Lung (tissue), 12 donors: ENCODE data around the gene TUSC2. TPM values are rescaled to one million over a fixed set of nuclear protein-coding genes. Genes with fewer than 3 reads are reported as not detected.

ENCODE experiments used
- ATAC-seq: fragments of 200-7000 bp; cut with Tn5 transposase; one replicate; pipeline ENCODE4 v1.9.1; 2020; ENCODE audit warnings: moderate number of reproducible peaks; ENCODE audit not compliant: insufficient read depth, low FRiP score
- DNase-seq, 3 donors: peaks; one replicate each; pipeline ENCODE4 v3.0.0-alpha.2; 2013 to 2017
- H3K27ac ChIP-seq, 2 donors: one replicate each; pipeline ENCODE4 v1.5.1; 2013; ENCODE audit warnings: mild to moderate bottlenecking in 2 of 2, moderate library complexity in 2 of 2, control low read depth in 1 of 2, inconsistent platforms in 1 of 2, low read depth in 1 of 2, low read length in 1 of 2
- H3K27me3 ChIP-seq, 3 donors: one replicate each; pipeline ENCODE4 v1.5.1; 2013; ENCODE audit warnings: low read length in 2 of 3; ENCODE audit not compliant: control insufficient read depth in 3 of 3, insufficient read depth in 3 of 3
- H3K36me3 ChIP-seq, 4 donors: one replicate each; pipeline ENCODE4 v1.5.1; 2013; ENCODE audit warnings: low read length in 4 of 4, mild to moderate bottlenecking in 1 of 4, moderate library complexity in 1 of 4; ENCODE audit not compliant: control insufficient read depth in 4 of 4, insufficient read depth in 4 of 4
- H3K4me1 ChIP-seq, 5 donors: one replicate each; pipeline ENCODE4 v1.5.1; 2013; ENCODE audit warnings: low read length in 5 of 5, mild to moderate bottlenecking in 2 of 5, moderate library complexity in 1 of 5; ENCODE audit not compliant: control insufficient read depth in 5 of 5, insufficient read depth in 5 of 5
- H3K4me3 ChIP-seq: one replicate; pipeline ENCODE4 v1.5.1; 2013; ENCODE audit warnings: mild to moderate bottlenecking, control low read depth, moderate library complexity
- H3K9ac ChIP-seq, 2 donors: one replicate each; pipeline ENCODE4 v1.5.1; 2013; ENCODE audit warnings: low read length in 2 of 2, control low read depth in 1 of 2; ENCODE audit not compliant: insufficient read depth in 1 of 2
- H3K9me3 ChIP-seq, 4 donors: one replicate each; pipeline ENCODE4 v1.5.1; 2013; ENCODE audit warnings: low read length in 3 of 4, mild to moderate bottlenecking in 1 of 4, moderate library complexity in 1 of 4; ENCODE audit not compliant: control insufficient read depth in 4 of 4, insufficient read depth in 3 of 4
- WGBS, 2 donors: extraction: QIAGEN DNeasy Blood & Tissue Kit; methylation state at CpG; one replicate each; pipeline ENCODE4 v1.1.7; 2013; 5-methylcytosine and 5-hydroxymethylcytosine counted together
- polyA plus RNA-seq, 2 donors: library from polyadenylated mRNA; stranded (reverse); fragments of 200-250 nt; gene quantifications; one replicate each; pipeline ENCODE4 v1.2.1, GENCODE V29; 2013
- total RNA-seq, 2 donors: library from RNA; depleted of rRNA in 1 of 2; stranded (reverse); fragments of >200 nt in 1 of 2; gene quantifications; one replicate each; pipeline ENCODE4 v1.2.1, GENCODE V29; 2014 to 2021
- TF ChIP-seq, protein P1 (sequence below): IDR thresholded peaks from 2 replicates; pipeline ENCODE4 v1.5.1; 2012; ENCODE audit warnings: mild to moderate bottlenecking; ENCODE audit errors: control extremely low read depth, extremely low read depth
- donor health status: control.
- donor health status: control.
- donor health status: Bipolar disorder and iron deficiency.
- donor health status: healthy.
- donor health status: DM: yes; HTN: yes; CAD: no.

The TUSC2 gene
- total and polyA plus RNA-seq, 4 donors = 11.1 to 54.5 (median 30.5) TPM

GRCh38 chr3:50297896-50298725 is 29.9 kb downstream of the TUSC2 start:
- TF ChIP-seq, protein P1, sequence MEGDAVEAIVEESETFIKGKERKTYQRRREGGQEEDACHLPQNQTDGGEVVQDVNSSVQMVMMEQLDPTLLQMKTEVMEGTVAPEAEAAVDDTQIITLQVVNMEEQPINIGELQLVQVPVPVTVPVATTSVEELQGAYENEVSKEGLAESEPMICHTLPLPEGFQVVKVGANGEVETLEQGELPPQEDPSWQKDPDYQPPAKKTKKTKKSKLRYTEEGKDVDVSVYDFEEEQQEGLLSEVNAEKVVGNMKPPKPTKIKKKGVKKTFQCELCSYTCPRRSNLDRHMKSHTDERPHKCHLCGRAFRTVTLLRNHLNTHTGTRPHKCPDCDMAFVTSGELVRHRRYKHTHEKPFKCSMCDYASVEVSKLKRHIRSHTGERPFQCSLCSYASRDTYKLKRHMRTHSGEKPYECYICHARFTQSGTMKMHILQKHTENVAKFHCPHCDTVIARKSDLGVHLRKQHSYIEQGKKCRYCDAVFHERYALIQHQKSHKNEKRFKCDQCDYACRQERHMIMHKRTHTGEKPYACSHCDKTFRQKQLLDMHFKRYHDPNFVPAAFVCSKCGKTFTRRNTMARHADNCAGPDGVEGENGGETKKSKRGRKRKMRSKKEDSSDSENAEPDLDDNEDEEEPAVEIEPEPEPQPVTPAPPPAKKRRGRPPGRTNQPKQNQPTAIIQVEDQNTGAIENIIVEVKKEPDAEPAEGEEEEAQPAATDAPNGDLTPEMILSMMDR = no peak
- WGBS, 2 donors = 24 to 40% methylated on average over 9 of the region's 9 CpGs
- DNase-seq = no peak

GRCh38 chr3:50297384-50297775 is 30.6 kb downstream of the TUSC2 start:
- H3K4me1 ChIP-seq = peaks cover 6 to 32% (median 12%) of the 10 kb centered on the region in 5 donors
- TF ChIP-seq, protein P1 = no peak
- no peak overlapping the region for H3K9ac ChIP-seq
- no peak for ATAC-seq
- H3K27me3 ChIP-seq = no peaks in the 10 kb centered on the region
- peak overlapping the region in 1 of 2 donors; percentile 12 for H3K27ac ChIP-seq
- H3K9me3 ChIP-seq = no peaks in the 10 kb centered on the region
- 94 to 98% methylated on average over 2 of the region's 2 CpGs for WGBS, 2 donors
- H3K36me3 ChIP-seq = peaks cover 0 to 4% (median 0%) of the 10 kb centered on the region in 4 donors
- H3K4me3 ChIP-seq = no peak overlapping the region
- DNase-seq = no peak

More at GRCh38 chr3:50297896-50298725, 29.9 kb downstream of the TUSC2 start:
- Histone ChIP-seq H3K27me3 (no peaks in the 10 kb centered on the region), H3K4me3 (no peak overlapping the region), H3K27ac (peak overlapping the region; percentile 81 to 86), H3K4me1 (peaks cover 9 to 27% (median 13%) of the 10 kb centered on the region in 5 donors), H3K9ac (peak overlapping the region in 1 of 2 donors; percentile 84), H3K9me3 (no peaks in the 10 kb centered on the region), H3K36me3 (peaks cover 0 to 4% (median 0%) of the 10 kb centered on the region in 4 donors)
- ATAC-seq = no peak

- Histone ChIP-seq H3K27me3 (no peaks in the 10 kb centered on the region), H3K27ac (no peak overlapping the region), H3K36me3 (peaks cover 0 to 4% (median 0%) of the 10 kb centered on the region in 4 donors), H3K9me3 (no peaks in the 10 kb centered on the region), H3K9ac (no peak overlapping the region), H3K4me3 (no peak overlapping the region), H3K4me1 (peaks cover 6 to 28% (median 12%) of the 10 kb centered on the region in 5 donors)
- TF ChIP-seq, protein P1 = no peak
- no peak for ATAC-seq
- DNase-seq = peak in 1 of 3 donors; percentile 7
- WGBS, 2 donors = 95% methylated on average over 18 of the region's 18 CpGs
Measured at GRCh38 chr3:50296721-50297383, 31.2 kb downstream of the TUSC2 start.
